Colonic mucosa (tissue), 4 donors: ENCODE measurements around the gene AFG3L2. TPM values are rescaled to one million over a fixed set of nuclear protein-coding genes. Genes with fewer than 3 reads are reported as not detected.

Experiments
- DNase-seq: peaks from one replicate; pipeline ENCODE4 v3.0.0-alpha.2; 2020
- H3K27ac ChIP-seq: fragments of 200-600 bp; one replicate; pipeline ENCODE4 v1.8.0; 2021
- H3K27me3 ChIP-seq: fragments of 200-600 bp; one replicate; pipeline ENCODE4 v1.8.0; 2021
- H3K36me3 ChIP-seq: fragments of 200-600 bp; one replicate; pipeline ENCODE4 v1.8.0; 2021
- H3K4me1 ChIP-seq: fragments of 200-600 bp; one replicate; pipeline ENCODE4 v1.8.0; 2021; ENCODE audit warnings: mild to moderate bottlenecking
- H3K4me3 ChIP-seq: fragments of 200-600 bp; one replicate; pipeline ENCODE4 v1.8.0; 2021
- H3K9ac ChIP-seq, 2 donors: one replicate each; pipeline ENCODE4 v1.7.0; 2013; ENCODE audit warnings: control low read depth in 2 of 2, low read depth in 2 of 2, low read length in 2 of 2
- H3K9me3 ChIP-seq: fragments of 200-600 bp; one replicate; pipeline ENCODE4 v1.8.0; 2021
- intact Hi-C: fragments of 100-400 bp; cut with DNase I; formaldehyde crosslinking; loops from one replicate; pipeline ENCODE4 v1.14.1; 2022
- total RNA-seq, 2 donors: library from RNA; stranded (reverse); fragmentation: NEBNext Ultra II Directional in 1 of 2; extraction: Animal tissue kit (Norgen Biotek cat#: 25700) in 1 of 2; gene quantifications; one replicate each; pipeline ENCODE4 v1.2.1, GENCODE V29; 2021
- TF ChIP-seq, protein P1 (sequence below): fragments of 200-600 bp; IDR thresholded peaks from one replicate; pipeline ENCODE4 v1.8.0; 2022; ENCODE audit warnings: antibody characterized with exemption, mild to moderate bottlenecking
- donor health status: healthy.
- donor health status: DM: no; HTN: no; CAD: no.
- donor health status: DM: no; HTN: no; CAD: no.

Gene AFG3L2
- total RNA-seq, 2 donors from 2014 or later, result 94.3 to 112 TPM

DNA sequence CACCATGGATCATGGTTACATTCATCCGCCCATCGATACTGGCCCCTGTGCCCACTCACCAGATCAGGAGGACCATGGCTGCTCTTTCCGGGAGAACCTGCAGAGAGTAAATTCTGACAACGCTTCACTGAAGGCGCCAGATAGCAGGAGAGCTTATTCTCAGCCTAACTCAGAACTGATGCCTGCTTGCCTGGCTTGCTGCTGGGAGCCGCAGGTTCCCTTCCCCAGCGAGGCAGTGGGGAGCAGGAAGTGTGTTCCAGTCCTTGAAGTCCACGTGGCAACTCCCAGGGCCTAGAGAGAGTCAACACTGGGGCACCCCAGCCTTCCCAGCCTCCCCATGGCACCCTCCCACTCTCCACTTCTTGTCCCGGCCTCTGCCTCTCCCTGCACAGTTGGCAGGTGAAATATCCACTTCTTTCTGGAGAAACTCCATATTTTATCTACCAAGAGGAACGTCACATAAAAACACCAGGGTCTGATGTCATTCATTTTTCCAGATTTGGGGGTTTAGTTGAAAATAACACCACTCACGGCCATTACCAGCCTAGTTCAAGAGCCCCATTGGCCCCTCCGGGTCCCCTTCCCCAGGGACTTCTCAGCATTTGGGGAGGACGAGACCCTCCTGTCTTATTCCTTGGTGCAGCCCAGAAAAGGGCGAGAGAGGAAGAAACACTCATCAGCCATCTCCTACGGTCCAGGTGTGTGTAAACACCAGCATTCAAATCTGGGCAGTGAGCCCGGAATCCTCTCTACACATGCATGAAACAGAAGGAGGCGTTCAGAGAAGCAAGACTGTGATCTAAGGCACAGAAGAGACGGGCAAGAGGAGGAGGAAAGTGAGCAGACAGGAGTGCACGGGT lies 72.4 kb downstream of the AFG3L2 start:
- H3K36me3 ChIP-seq, result no peaks in the 10 kb centered on the region
- no peaks in the 10 kb centered on the region for H3K9me3 ChIP-seq
- TF ChIP-seq, protein P1, sequence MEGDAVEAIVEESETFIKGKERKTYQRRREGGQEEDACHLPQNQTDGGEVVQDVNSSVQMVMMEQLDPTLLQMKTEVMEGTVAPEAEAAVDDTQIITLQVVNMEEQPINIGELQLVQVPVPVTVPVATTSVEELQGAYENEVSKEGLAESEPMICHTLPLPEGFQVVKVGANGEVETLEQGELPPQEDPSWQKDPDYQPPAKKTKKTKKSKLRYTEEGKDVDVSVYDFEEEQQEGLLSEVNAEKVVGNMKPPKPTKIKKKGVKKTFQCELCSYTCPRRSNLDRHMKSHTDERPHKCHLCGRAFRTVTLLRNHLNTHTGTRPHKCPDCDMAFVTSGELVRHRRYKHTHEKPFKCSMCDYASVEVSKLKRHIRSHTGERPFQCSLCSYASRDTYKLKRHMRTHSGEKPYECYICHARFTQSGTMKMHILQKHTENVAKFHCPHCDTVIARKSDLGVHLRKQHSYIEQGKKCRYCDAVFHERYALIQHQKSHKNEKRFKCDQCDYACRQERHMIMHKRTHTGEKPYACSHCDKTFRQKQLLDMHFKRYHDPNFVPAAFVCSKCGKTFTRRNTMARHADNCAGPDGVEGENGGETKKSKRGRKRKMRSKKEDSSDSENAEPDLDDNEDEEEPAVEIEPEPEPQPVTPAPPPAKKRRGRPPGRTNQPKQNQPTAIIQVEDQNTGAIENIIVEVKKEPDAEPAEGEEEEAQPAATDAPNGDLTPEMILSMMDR, result no peak
- DNase-seq, result no peak
- peaks cover 28% of the 10 kb centered on the region for H3K27me3 ChIP-seq
- H3K9ac ChIP-seq, result no peak overlapping the region
- intact Hi-C loops, result no loop called here
- peaks cover 5% of the 10 kb centered on the region for H3K4me1 ChIP-seq
- H3K4me3 ChIP-seq, result no peak overlapping the region
- no peak overlapping the region for H3K27ac ChIP-seq

GRCh38 chr18:12302391-12303147 lies 74.5 kb downstream of the AFG3L2 start:
- H3K9me3 ChIP-seq, result no peaks in the 10 kb centered on the region
- TF ChIP-seq, protein P1, result no peak
- H3K4me1 ChIP-seq, result no peaks in the 10 kb centered on the region
- no peak overlapping the region for H3K27ac ChIP-seq
- no peaks in the 10 kb centered on the region for H3K36me3 ChIP-seq
- no peak overlapping the region for H3K9ac ChIP-seq
- H3K4me3 ChIP-seq, result no peak overlapping the region
- no peak for DNase-seq
- H3K27me3 ChIP-seq, result peaks cover 16% of the 10 kb centered on the region
- intact Hi-C loops, result no loop called here

- Histone ChIP-seq H3K9ac (no peak overlapping the region), H3K27me3 (peaks cover 7% of the 10 kb centered on the region)
- TF ChIP-seq, protein P1, result no peak
These were observed 75.6 kb downstream of the AFG3L2 start for GRCh38 chr18:12301263-12302005.

GRCh38 chr18:12299862-12300261 lies 77.2 kb downstream of the AFG3L2 start:
- no peak for DNase-seq
- Histone ChIP-seq H3K27me3 (no peaks in the 10 kb centered on the region), H3K4me3 (no peak overlapping the region), H3K9ac (no peak overlapping the region), H3K4me1 (no peaks in the 10 kb centered on the region), H3K36me3 (no peaks in the 10 kb centered on the region), H3K27ac (no peak overlapping the region), H3K9me3 (no peaks in the 10 kb centered on the region)
- intact Hi-C loops, result no loop called here
- TF ChIP-seq, protein P1, result no peak

More at GRCh38 chr18:12301263-12302005, 75.6 kb downstream of the AFG3L2 start:
- Histone ChIP-seq H3K4me1 (no peaks in the 10 kb centered on the region), H3K4me3 (no peak overlapping the region), H3K9me3 (no peaks in the 10 kb centered on the region), H3K36me3 (no peaks in the 10 kb centered on the region), H3K27ac (no peak overlapping the region)
- intact Hi-C loops, result no loop called here
- no peak for DNase-seq

DNA sequence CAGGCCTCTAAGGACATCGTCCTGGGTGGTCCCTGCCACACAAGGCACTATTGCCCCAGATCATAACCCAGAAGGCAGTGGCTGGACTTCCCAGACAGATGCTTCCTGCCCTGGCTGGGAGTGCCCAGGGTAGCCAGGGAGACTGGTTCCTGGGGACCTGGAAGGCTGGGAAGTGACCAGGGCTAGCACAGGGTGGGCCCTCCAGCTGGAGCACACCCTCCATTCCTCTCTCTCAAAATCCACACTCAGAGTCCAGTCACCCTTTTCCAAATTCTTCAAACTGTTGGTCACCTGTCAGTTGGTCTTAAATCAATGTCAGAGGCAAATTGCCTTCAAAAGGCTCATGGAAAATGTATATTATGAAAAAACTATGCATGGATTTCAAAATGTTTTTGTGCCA lies 80.6 kb downstream of the AFG3L2 start:
- TF ChIP-seq, protein P1, result no peak
- Histone ChIP-seq H3K4me3 (no peak overlapping the region), H3K4me1 (no peaks in the 10 kb centered on the region), H3K9me3 (no peaks in the 10 kb centered on the region), H3K36me3 (no peaks in the 10 kb centered on the region), H3K27ac (no peak overlapping the region), H3K27me3 (no peaks in the 10 kb centered on the region), H3K9ac (no peak overlapping the region)
- no peak for DNase-seq
- intact Hi-C loops, result no loop called here
